Measurements from ENCODE around the gene DHH. TPM values are rescaled to one million over a fixed set of nuclear protein-coding genes. Genes with fewer than 3 reads are reported as not detected.
A peak's percentile ranks its signal among the peaks of the same experiment; 100 is the strongest.

DHH gene
- total RNA-seq, 1 donor from 2014 or later, result not detected

- peaks cover 47% of the 10 kb centered on the region for H3K27me3 ChIP-seq (ENCODE audit: control insufficient read depth, insufficient read depth, low read length)
Measured at GRCh38 chr12:49092816-49093406, 1.7 kb downstream of the DHH start.

GRCh38 chr12:49092086-49092815 is 2.4 kb downstream of the DHH start:
- Histone ChIP-seq H3K36me3 (ENCODE audit: control insufficient read depth, insufficient read depth, low read length) (no peaks in the 10 kb centered on the region), H3K27me3 (ENCODE audit: control insufficient read depth, insufficient read depth, low read length) (peaks cover 47% of the 10 kb centered on the region), H3K4me3 (ENCODE audit: low read depth, low read length) (no peak overlapping the region)
- FAIRE-seq (no peak), DNase-seq (ENCODE audit: low read depth) (no peak)
- TF ChIP-seq, protein P1, sequence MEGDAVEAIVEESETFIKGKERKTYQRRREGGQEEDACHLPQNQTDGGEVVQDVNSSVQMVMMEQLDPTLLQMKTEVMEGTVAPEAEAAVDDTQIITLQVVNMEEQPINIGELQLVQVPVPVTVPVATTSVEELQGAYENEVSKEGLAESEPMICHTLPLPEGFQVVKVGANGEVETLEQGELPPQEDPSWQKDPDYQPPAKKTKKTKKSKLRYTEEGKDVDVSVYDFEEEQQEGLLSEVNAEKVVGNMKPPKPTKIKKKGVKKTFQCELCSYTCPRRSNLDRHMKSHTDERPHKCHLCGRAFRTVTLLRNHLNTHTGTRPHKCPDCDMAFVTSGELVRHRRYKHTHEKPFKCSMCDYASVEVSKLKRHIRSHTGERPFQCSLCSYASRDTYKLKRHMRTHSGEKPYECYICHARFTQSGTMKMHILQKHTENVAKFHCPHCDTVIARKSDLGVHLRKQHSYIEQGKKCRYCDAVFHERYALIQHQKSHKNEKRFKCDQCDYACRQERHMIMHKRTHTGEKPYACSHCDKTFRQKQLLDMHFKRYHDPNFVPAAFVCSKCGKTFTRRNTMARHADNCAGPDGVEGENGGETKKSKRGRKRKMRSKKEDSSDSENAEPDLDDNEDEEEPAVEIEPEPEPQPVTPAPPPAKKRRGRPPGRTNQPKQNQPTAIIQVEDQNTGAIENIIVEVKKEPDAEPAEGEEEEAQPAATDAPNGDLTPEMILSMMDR (IDR thresholded peaks at IDR 0.05; ENCODE audit: insufficient read depth, low read length, severe bottlenecking), result peak; percentile 59

More at GRCh38 chr12:49092816-49093406, 1.7 kb downstream of the DHH start:
- TF ChIP-seq, protein P1 (IDR thresholded peaks at IDR 0.05; ENCODE audit: insufficient read depth, low read length, severe bottlenecking), result no peak
- Histone ChIP-seq H3K4me3 (ENCODE audit: low read depth, low read length) (no peak overlapping the region), H3K36me3 (ENCODE audit: control insufficient read depth, insufficient read depth, low read length) (no peaks in the 10 kb centered on the region)
- no peak for FAIRE-seq
- no peak for DNase-seq (ENCODE audit: low read depth)

- H3K36me3 ChIP-seq (ENCODE audit: control insufficient read depth, insufficient read depth, low read length), result no peaks in the 10 kb centered on the region
- H3K4me3 ChIP-seq (ENCODE audit: low read depth, low read length), result no peak overlapping the region
- no peak for FAIRE-seq
- H3K27me3 ChIP-seq (ENCODE audit: control insufficient read depth, insufficient read depth, low read length), result peaks cover 47% of the 10 kb centered on the region
- DNase-seq (ENCODE audit: low read depth), result no peak
- TF ChIP-seq, protein P1 (IDR thresholded peaks at IDR 0.05; ENCODE audit: insufficient read depth, low read length, severe bottlenecking), result no peak
Measured at GRCh38 chr12:49091836-49092085, 2.8 kb downstream of the DHH start.

DNA sequence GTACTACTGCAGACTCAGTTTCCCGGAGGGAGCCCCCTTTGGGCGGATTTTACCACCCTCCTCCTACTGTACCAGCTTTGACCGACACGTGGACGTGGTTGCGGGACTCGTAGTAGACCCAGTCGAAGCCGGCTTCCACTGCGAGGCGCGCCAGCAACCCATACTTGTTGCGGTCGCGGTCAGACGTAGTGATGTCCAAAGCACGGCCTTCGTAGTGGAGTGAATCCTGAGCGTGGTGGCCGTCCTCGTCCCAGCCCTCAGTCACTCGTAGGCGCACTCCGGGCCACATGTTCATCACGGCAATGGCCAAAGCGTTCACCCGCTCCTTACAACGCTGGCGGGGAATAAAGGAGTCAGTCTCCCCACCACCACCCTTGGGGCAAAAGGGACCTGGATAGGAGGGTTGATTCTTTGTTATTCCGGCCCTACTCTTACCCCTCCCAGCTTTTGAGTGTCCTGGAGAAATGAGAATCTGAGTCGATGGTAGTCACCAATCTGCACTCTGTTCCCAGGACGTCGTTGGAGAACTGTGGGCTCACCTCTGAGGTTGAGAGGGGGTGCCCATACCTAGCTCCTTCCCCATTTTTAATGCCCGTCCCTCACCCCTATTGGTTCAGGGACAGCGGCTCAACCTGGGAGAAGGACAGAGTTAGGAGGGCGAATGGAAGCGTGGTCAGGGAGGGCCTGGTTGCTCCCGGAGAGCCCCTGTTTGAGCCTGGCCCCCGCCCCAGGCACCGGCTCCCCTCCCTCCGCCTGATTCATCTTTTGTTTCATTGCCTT is 3.4 kb downstream of the DHH start:
- no peak for FAIRE-seq
- H3K4me3 ChIP-seq (ENCODE audit: low read depth, low read length), result no peak overlapping the region
- peaks cover 47% of the 10 kb centered on the region for H3K27me3 ChIP-seq (ENCODE audit: control insufficient read depth, insufficient read depth, low read length)

GRCh38 chr12:49089821-49090773 is 4.5 kb downstream of the DHH start:
- TF ChIP-seq, protein P1 (IDR thresholded peaks at IDR 0.05; ENCODE audit: insufficient read depth, low read length, severe bottlenecking), result peak; percentile 20
- no peak overlapping the region for H3K4me3 ChIP-seq (ENCODE audit: low read depth, low read length)
- FAIRE-seq (no peak), DNase-seq (ENCODE audit: low read depth) (no peak)
- no peaks in the 10 kb centered on the region for H3K36me3 ChIP-seq (ENCODE audit: control insufficient read depth, insufficient read depth, low read length)
- peaks cover 47% of the 10 kb centered on the region for H3K27me3 ChIP-seq (ENCODE audit: control insufficient read depth, insufficient read depth, low read length)

More for the DNA sequence above, 3.4 kb downstream of the DHH start:
- TF ChIP-seq, protein P1 (IDR thresholded peaks at IDR 0.05; ENCODE audit: insufficient read depth, low read length, severe bottlenecking), result no peak
- no peaks in the 10 kb centered on the region for H3K36me3 ChIP-seq (ENCODE audit: control insufficient read depth, insufficient read depth, low read length)
- no peak for DNase-seq (ENCODE audit: low read depth)

All from bronchial epithelial cell (primary cell).